ENCODE data around the gene AIP. TPM values are rescaled to one million over a fixed set of nuclear protein-coding genes. Genes with fewer than 3 reads are reported as not detected.

The AIP gene
- total and polyA plus RNA-seq, 2 donors (not counting 1 experiment from before 2014, with no cell fraction given) = 53.7 to 117 TPM

- no peak for DNase-seq (ENCODE audit: low read depth in 2 of 2)
- no peaks in the 10 kb centered on the region for H4K20me1 ChIP-seq (ENCODE audit: control insufficient read depth, extremely low read depth, insufficient read depth, low read length)
- H3K4me3 ChIP-seq (replicated peaks in 1 of 4; ENCODE audit: control extremely low read depth in 1 of 4, insufficient read depth in 1 of 4, low read depth in 3 of 4, low read length in 4 of 4) = no peak overlapping the region
- H2AFZ ChIP-seq (ENCODE audit: low read length) = no peak overlapping the region
- H3K36me3 ChIP-seq (ENCODE audit: control insufficient read depth, insufficient read depth, low read length) = peaks cover 4% of the 10 kb centered on the region
- H3K9ac ChIP-seq (ENCODE audit: insufficient read depth, low read length) = no peak overlapping the region
- TF ChIP-seq, protein P1, sequence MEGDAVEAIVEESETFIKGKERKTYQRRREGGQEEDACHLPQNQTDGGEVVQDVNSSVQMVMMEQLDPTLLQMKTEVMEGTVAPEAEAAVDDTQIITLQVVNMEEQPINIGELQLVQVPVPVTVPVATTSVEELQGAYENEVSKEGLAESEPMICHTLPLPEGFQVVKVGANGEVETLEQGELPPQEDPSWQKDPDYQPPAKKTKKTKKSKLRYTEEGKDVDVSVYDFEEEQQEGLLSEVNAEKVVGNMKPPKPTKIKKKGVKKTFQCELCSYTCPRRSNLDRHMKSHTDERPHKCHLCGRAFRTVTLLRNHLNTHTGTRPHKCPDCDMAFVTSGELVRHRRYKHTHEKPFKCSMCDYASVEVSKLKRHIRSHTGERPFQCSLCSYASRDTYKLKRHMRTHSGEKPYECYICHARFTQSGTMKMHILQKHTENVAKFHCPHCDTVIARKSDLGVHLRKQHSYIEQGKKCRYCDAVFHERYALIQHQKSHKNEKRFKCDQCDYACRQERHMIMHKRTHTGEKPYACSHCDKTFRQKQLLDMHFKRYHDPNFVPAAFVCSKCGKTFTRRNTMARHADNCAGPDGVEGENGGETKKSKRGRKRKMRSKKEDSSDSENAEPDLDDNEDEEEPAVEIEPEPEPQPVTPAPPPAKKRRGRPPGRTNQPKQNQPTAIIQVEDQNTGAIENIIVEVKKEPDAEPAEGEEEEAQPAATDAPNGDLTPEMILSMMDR (conservative IDR thresholded peaks at IDR 0.05 in 1 of 2, IDR thresholded peaks at IDR 0.05 in 1 of 2; ENCODE audit: low read depth in 1 of 2, low read length in 2 of 2) = no peak
- TF ChIP-seq EZH2 (IDR thresholded peaks at IDR 0.05; ENCODE audit: low read length, missing control alignments) = no peak
- H3K4me1 ChIP-seq (ENCODE audit: control insufficient read depth, extremely low read depth, insufficient read depth, low read length) = peaks cover 10% of the 10 kb centered on the region
- H3K27ac ChIP-seq (ENCODE audit: insufficient read depth, low read length) = no peak overlapping the region
- H3K9me3 ChIP-seq (ENCODE audit: control insufficient read depth, insufficient read depth, low read depth, low read length) = no peaks in the 10 kb centered on the region
- H3K4me2 ChIP-seq (ENCODE audit: extremely low read depth, insufficient read depth, low read length) = no peak overlapping the region
- H3K79me2 ChIP-seq (ENCODE audit: control insufficient read depth, insufficient read depth, low read length) = no peaks in the 10 kb centered on the region
- H3K27me3 ChIP-seq (ENCODE audit: control insufficient read depth, insufficient read depth, low read length) = no peaks in the 10 kb centered on the region
Measured at GRCh38 chr11:67502328-67502979, 19.6 kb downstream of the AIP start.

- peaks cover 11% of the 10 kb centered on the region for H3K4me1 ChIP-seq (ENCODE audit: control insufficient read depth, extremely low read depth, insufficient read depth, low read length)
- H3K27me3 ChIP-seq (ENCODE audit: control insufficient read depth, insufficient read depth, low read length) = no peaks in the 10 kb centered on the region
- peak overlapping the region; percentile 70 for H3K9ac ChIP-seq (ENCODE audit: insufficient read depth, low read length)
- no peak overlapping the region for H3K27ac ChIP-seq (ENCODE audit: insufficient read depth, low read length)
- no peak for DNase-seq (ENCODE audit: low read depth in 2 of 2)
- peak overlapping the region; percentile 17 to 70 (median 50) for H3K4me3 ChIP-seq (replicated peaks in 1 of 4; ENCODE audit: control extremely low read depth in 1 of 4, insufficient read depth in 1 of 4, low read depth in 3 of 4, low read length in 4 of 4)
- TF ChIP-seq EZH2 (IDR thresholded peaks at IDR 0.05; ENCODE audit: low read length, missing control alignments) = no peak
- TF ChIP-seq, protein P1 (conservative IDR thresholded peaks at IDR 0.05 in 1 of 2, IDR thresholded peaks at IDR 0.05 in 1 of 2; ENCODE audit: low read depth in 1 of 2, low read length in 2 of 2) = no peak
- H4K20me1 ChIP-seq (ENCODE audit: control insufficient read depth, extremely low read depth, insufficient read depth, low read length) = no peaks in the 10 kb centered on the region
- no peak overlapping the region for H2AFZ ChIP-seq (ENCODE audit: low read length)
- no peaks in the 10 kb centered on the region for H3K79me2 ChIP-seq (ENCODE audit: control insufficient read depth, insufficient read depth, low read length)
- peak overlapping the region; percentile 80 for H3K4me2 ChIP-seq (ENCODE audit: extremely low read depth, insufficient read depth, low read length)
- H3K9me3 ChIP-seq (ENCODE audit: control insufficient read depth, insufficient read depth, low read depth, low read length) = no peaks in the 10 kb centered on the region
- peaks cover 4% of the 10 kb centered on the region for H3K36me3 ChIP-seq (ENCODE audit: control insufficient read depth, insufficient read depth, low read length)
Measured at GRCh38 chr11:67503119-67504004, 20.5 kb downstream of the AIP start.

All from fibroblast of lung (primary cell).